Measurements from ENCODE around the gene NUDCD2.
"Not testable (repeated sequence)": the region's sequence is repeated elsewhere in the genome, so short reads cannot be mapped to it uniquely, and the experiment has no call there.

The NUDCD2 gene

DNA sequence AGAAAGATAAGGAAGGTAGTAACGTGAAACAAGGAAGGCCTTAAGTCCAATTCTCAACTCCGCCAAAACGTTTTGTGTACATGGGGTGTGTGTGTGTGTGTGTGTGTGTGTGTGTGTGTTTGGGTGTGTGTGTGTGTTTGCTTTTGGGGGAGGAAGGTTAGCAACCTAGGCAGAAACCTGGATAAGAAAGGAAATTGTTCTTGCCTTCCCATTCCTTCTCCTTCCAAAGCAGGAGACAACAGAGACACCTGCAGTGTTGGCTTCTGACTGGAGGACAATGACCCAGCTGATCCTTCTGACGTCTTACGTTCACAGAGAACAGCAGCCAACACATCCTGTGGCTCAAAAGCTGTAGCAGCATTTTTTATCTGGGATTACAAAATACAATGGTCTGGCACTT lies 26.6 kb downstream of the NUDCD2 start:
- H3K4me2 ChIP-seq (ENCODE audit: low read length): no peak overlapping the region

DNA sequence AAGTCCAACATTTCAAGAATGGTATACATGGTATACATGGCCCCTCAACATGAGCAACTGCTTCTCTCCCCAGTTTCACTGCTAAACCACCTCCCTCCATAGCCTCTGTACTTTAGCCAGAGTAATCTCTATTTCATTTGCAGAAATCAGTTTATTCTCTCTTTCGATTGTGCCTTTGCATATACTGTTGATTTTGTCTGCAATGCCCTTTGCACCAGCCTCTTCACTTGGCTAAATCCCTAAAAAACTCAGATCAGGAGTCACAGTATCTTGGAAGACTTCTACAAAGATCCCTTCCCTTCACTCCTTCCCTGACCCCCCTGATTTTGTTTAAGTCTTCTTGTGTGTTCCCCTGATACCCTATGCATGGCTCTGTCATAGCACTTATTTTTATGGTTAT lies 27.4 kb downstream of the NUDCD2 start:
- Histone ChIP-seq H3K9ac (ENCODE audit: low read length) (no peak overlapping the region), H3K79me2 (ENCODE audit: insufficient read depth, low read length) (no peaks in the 10 kb centered on the region), H3K27ac (ENCODE audit: low read depth, low read length, poor library complexity, severe bottlenecking) (no peak overlapping the region), H3K36me3 (ENCODE audit: insufficient read depth, low read length) (no peaks in the 10 kb centered on the region), H3K4me3 (ENCODE audit: low read depth, low read length, poor library complexity, severe bottlenecking) (no peak overlapping the region), H4K20me1 (ENCODE audit: insufficient read depth, low read length) (no peaks in the 10 kb centered on the region), H3K9me2 (ENCODE audit: low read depth, low read length) (no peaks in the 10 kb centered on the region), H3K4me1 (ENCODE audit: insufficient read depth, low read length, severe bottlenecking) (peaks cover 8% of the 10 kb centered on the region), H3F3A (ENCODE audit: insufficient read depth, low read length) (no peaks in the 10 kb centered on the region), H3K4me2 (ENCODE audit: low read length) (no peak overlapping the region), H2AFZ (ENCODE audit: low read length) (no peak overlapping the region), H3K9me3 (ENCODE audit: low read length) (no peaks in the 10 kb centered on the region), H3K27me3 (ENCODE audit: insufficient read depth, low read length) (no peaks in the 10 kb centered on the region)
- TF ChIP-seq, protein P1, sequence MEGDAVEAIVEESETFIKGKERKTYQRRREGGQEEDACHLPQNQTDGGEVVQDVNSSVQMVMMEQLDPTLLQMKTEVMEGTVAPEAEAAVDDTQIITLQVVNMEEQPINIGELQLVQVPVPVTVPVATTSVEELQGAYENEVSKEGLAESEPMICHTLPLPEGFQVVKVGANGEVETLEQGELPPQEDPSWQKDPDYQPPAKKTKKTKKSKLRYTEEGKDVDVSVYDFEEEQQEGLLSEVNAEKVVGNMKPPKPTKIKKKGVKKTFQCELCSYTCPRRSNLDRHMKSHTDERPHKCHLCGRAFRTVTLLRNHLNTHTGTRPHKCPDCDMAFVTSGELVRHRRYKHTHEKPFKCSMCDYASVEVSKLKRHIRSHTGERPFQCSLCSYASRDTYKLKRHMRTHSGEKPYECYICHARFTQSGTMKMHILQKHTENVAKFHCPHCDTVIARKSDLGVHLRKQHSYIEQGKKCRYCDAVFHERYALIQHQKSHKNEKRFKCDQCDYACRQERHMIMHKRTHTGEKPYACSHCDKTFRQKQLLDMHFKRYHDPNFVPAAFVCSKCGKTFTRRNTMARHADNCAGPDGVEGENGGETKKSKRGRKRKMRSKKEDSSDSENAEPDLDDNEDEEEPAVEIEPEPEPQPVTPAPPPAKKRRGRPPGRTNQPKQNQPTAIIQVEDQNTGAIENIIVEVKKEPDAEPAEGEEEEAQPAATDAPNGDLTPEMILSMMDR (IDR thresholded peaks at IDR 0.05; ENCODE audit: low read length): no peak
- TF ChIP-seq EZH2 (IDR thresholded peaks at IDR 0.05; ENCODE audit: borderline replicate concordance, low read length): no peak

More for the DNA sequence above, 26.6 kb downstream of the NUDCD2 start:
- Histone ChIP-seq H3K27ac (ENCODE audit: low read depth, low read length, poor library complexity, severe bottlenecking) (no peak overlapping the region), H4K20me1 (ENCODE audit: insufficient read depth, low read length) (no peaks in the 10 kb centered on the region), H3K4me1 (ENCODE audit: insufficient read depth, low read length, severe bottlenecking) (peaks cover 11% of the 10 kb centered on the region), H3K36me3 (ENCODE audit: insufficient read depth, low read length) (no peaks in the 10 kb centered on the region), H3K9ac (ENCODE audit: low read length) (no peak overlapping the region), H3K4me3 (ENCODE audit: low read depth, low read length, poor library complexity, severe bottlenecking) (no peak overlapping the region), H3F3A (ENCODE audit: insufficient read depth, low read length) (no peaks in the 10 kb centered on the region), H3K79me2 (ENCODE audit: insufficient read depth, low read length) (peaks cover 4% of the 10 kb centered on the region), H3K9me2 (ENCODE audit: low read depth, low read length) (no peaks in the 10 kb centered on the region), H3K9me3 (ENCODE audit: low read length) (no peaks in the 10 kb centered on the region), H3K27me3 (ENCODE audit: insufficient read depth, low read length) (no peaks in the 10 kb centered on the region), H2AFZ (ENCODE audit: low read length) (no peak overlapping the region)
- no peak for TF ChIP-seq EZH2 (IDR thresholded peaks at IDR 0.05; ENCODE audit: borderline replicate concordance, low read length)
- TF ChIP-seq, protein P1 (IDR thresholded peaks at IDR 0.05; ENCODE audit: low read length): no peak

DNA sequence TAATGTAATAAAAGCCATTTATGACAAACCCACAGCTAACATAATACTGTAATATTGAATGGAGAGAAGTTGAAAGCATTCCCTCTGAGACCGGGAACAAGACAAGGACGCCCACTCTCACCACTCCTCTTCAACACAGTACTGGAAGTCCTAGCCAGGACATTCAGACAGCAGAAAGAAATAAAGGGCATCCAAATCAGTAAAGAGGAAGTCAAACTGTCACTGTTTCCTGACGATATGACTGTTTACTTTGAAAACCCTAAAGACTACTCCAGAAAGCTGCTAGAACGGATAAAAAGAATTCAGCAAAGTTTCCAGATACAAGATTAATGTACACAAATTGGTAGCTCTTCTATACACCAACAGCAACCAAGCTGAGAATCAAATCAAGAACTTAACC lies 33.8 kb downstream of the NUDCD2 start:
- not testable (repeated sequence) for H2AFZ ChIP-seq (ENCODE audit: low read length); H3K4me3 ChIP-seq (ENCODE audit: low read depth, low read length, poor library complexity, severe bottlenecking); H4K20me1 ChIP-seq (ENCODE audit: insufficient read depth, low read length); H3K9ac ChIP-seq (ENCODE audit: low read length); H3K79me2 ChIP-seq (ENCODE audit: insufficient read depth, low read length); H3F3A ChIP-seq (ENCODE audit: insufficient read depth, low read length); H3K9me2 ChIP-seq (ENCODE audit: low read depth, low read length); H3K27ac ChIP-seq (ENCODE audit: low read depth, low read length, poor library complexity, severe bottlenecking); H3K4me1 ChIP-seq (ENCODE audit: insufficient read depth, low read length, severe bottlenecking); H3K36me3 ChIP-seq (ENCODE audit: insufficient read depth, low read length); H3K4me2 ChIP-seq (ENCODE audit: low read length); H3K27me3 ChIP-seq (ENCODE audit: insufficient read depth, low read length); H3K9me3 ChIP-seq (ENCODE audit: low read length)

DNA sequence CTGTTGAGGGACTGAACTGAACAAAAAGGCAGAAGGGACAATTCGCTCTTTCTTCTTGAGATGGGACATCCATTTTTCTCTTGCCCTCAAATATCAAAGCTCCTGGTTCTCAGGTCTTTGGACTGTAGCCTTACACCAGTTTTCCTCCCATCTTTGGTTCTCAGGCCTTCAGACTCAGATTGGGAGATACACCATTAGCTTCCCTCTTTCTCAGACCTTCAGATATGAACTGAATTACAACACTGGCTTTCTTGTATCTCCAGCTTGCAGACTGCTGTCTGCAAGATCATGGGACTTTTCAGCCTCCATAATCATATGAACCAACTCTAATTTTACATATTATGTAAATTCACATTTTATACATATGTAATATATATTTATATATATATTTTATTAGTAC lies 35.1 kb downstream of the NUDCD2 start:
- H3K27me3 ChIP-seq (ENCODE audit: insufficient read depth, low read length): no peaks in the 10 kb centered on the region
- no peak overlapping the region for H3K9ac ChIP-seq (ENCODE audit: low read length)
- no peak overlapping the region for H3K27ac ChIP-seq (ENCODE audit: low read depth, low read length, poor library complexity, severe bottlenecking)
- no peak for TF ChIP-seq EZH2 (IDR thresholded peaks at IDR 0.05; ENCODE audit: borderline replicate concordance, low read length)
- TF ChIP-seq, protein P1 (IDR thresholded peaks at IDR 0.05; ENCODE audit: low read length): no peak
- H3K9me2 ChIP-seq (ENCODE audit: low read depth, low read length): no peaks in the 10 kb centered on the region
- no peaks in the 10 kb centered on the region for H3F3A ChIP-seq (ENCODE audit: insufficient read depth, low read length)
- no peak overlapping the region for H3K4me2 ChIP-seq (ENCODE audit: low read length)
- H3K36me3 ChIP-seq (ENCODE audit: insufficient read depth, low read length): no peaks in the 10 kb centered on the region; the same call in 1 of the 2 replicates
- no peak overlapping the region for H3K4me3 ChIP-seq (ENCODE audit: low read depth, low read length, poor library complexity, severe bottlenecking)
- no peaks in the 10 kb centered on the region for H3K79me2 ChIP-seq (ENCODE audit: insufficient read depth, low read length)
- no peaks in the 10 kb centered on the region for H3K9me3 ChIP-seq (ENCODE audit: low read length)
- no peaks in the 10 kb centered on the region for H4K20me1 ChIP-seq (ENCODE audit: insufficient read depth, low read length)
- no peak overlapping the region for H2AFZ ChIP-seq (ENCODE audit: low read length)
- no peaks in the 10 kb centered on the region for H3K4me1 ChIP-seq (ENCODE audit: insufficient read depth, low read length, severe bottlenecking)

DNA sequence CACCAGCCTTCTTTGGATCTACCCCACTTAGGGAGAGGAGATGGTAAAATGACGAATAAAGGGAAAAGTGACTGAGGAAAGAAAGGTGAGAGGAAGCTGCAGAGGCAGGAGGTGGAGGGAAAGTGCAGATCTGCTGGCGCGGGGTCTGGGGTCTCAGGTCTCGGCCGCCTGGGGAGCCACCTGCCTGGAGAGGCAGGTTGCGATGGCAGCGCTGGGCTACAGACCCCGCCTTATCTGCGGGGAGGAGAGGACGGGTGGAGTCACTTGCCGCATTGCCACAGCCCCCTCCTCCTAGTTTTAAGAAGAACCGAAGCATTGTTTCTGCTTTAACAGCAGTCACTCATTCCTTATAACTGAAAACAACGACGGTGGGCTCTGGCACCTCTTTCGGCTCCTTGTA lies 44.2 kb downstream of the NUDCD2 start:
- not testable (repeated sequence) for H3K27me3 ChIP-seq (ENCODE audit: insufficient read depth, low read length); H3F3A ChIP-seq (ENCODE audit: insufficient read depth, low read length); H3K36me3 ChIP-seq (ENCODE audit: insufficient read depth, low read length); H3K9me3 ChIP-seq (ENCODE audit: low read length); H3K4me3 ChIP-seq (ENCODE audit: low read depth, low read length, poor library complexity, severe bottlenecking); H3K4me2 ChIP-seq (ENCODE audit: low read length); H4K20me1 ChIP-seq (ENCODE audit: insufficient read depth, low read length); H3K27ac ChIP-seq (ENCODE audit: low read depth, low read length, poor library complexity, severe bottlenecking); H2AFZ ChIP-seq (ENCODE audit: low read length); H3K4me1 ChIP-seq (ENCODE audit: insufficient read depth, low read length, severe bottlenecking); H3K9ac ChIP-seq (ENCODE audit: low read length); H3K9me2 ChIP-seq (ENCODE audit: low read depth, low read length); H3K79me2 ChIP-seq (ENCODE audit: insufficient read depth, low read length)
